Measurements from ENCODE around the gene KLHL6.
"Not testable (repeated sequence)": the region's sequence is repeated elsewhere in the genome, so short reads cannot be mapped to it uniquely, and the experiment has no call there.

The KLHL6 gene, protein sequence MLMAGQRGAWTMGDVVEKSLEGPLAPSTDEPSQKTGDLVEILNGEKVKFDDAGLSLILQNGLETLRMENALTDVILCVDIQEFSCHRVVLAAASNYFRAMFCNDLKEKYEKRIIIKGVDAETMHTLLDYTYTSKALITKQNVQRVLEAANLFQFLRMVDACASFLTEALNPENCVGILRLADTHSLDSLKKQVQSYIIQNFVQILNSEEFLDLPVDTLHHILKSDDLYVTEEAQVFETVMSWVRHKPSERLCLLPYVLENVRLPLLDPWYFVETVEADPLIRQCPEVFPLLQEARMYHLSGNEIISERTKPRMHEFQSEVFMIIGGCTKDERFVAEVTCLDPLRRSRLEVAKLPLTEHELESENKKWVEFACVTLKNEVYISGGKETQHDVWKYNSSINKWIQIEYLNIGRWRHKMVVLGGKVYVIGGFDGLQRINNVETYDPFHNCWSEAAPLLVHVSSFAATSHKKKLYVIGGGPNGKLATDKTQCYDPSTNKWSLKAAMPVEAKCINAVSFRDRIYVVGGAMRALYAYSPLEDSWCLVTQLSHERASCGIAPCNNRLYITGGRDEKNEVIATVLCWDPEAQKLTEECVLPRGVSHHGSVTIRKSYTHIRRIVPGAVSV

DNA sequence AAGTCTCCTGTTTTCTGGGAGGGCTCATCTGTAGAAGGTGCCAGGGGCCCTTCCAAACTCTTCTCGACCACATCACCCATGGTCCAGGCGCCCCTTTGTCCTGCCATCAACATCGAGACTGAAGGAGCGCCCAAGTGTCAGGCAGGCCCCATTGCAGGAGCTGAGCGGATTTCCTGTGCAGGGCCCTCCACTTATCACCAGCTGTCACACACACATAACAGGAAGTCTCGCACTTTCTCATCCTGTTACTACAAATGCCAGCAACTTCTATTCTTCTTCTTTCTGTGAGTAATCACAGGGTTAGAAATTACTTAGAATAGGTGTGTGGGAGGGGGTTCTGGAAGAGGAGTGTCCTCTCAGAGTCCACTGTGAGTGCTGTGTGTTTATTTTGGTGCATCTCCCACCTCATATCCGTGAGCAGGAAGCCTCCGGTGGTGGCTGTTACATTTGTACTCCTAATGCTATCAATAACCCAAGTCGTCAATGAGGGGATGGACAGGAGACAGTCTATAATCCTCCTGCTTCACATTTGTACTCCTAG is at the start of gene KLHL6:
KLHL6 (minus strand) TSS at position 166 of the 541 bp plus-strand sequence; CDS start at position 113, 53 bp downstream.
- no peak for DNase-seq

GRCh38 chr3:183597959-183598358 is 42.5 kb upstream of the KLHL6 start:
- no peak for DNase-seq

DNA sequence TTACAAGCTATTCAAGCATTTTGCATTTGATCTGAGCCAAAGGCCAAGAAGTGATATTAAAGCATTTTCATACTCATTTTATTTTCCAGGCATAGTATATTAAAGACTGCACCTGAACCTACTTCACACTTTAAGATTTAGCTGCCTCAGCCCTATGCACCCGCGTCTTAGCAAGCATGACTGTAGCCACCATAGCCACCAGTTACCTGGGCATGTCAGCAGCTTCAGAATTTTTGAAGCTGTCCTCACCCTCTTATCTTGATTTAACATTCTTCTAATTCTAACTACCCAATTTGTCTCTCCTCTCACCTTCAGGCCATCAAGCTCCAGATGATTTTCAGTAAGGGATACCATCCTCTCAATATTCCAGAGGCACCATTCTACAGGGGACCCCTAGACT is 39.1 kb upstream of the KLHL6 start:
- no peak for DNase-seq

DNA sequence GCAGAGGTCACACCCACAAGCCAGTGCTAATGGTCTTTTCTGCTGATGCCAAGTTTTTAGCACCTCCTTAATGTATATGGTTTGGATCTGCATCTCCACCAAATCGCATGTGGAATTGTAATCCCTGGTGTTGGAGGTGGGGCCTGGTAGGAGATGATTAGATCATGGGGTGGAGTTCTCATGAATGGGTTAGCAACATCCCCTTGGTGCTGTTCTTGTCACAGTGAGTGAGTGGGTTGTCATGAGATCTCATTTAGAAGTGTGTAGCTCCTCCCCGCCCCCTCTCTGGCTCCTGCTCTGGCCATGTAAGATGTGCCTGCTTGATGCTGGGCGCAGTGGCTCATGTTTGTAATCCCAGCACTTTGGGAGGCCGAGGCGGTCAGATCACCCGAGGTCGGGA is 37.3 kb upstream of the KLHL6 start:
- DNase-seq = no peak

GRCh38 chr3:183591881-183592521 is 36.5 kb upstream of the KLHL6 start:
- DNase-seq = no peak

DNA sequence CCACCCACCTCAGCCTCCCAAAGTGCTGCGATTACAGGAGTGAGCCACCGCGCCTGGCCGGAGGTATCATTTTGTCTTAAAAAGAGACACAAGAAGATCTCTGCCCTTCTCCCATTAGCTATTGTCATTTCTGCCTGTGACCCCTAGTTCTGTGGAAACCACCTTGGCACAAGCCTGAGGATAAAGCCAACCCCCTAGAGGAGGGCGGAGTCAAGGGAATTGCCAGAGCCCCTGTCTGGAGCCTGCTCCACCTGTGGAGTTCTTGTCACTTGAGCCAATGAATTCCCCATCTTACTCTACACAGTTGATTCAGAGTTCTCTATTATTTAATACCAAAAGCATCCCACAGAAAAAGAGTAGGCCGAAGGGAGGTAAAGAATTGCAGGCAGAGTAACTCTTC is 34.9 kb upstream of the KLHL6 start:
- DNase-seq = no peak

DNA sequence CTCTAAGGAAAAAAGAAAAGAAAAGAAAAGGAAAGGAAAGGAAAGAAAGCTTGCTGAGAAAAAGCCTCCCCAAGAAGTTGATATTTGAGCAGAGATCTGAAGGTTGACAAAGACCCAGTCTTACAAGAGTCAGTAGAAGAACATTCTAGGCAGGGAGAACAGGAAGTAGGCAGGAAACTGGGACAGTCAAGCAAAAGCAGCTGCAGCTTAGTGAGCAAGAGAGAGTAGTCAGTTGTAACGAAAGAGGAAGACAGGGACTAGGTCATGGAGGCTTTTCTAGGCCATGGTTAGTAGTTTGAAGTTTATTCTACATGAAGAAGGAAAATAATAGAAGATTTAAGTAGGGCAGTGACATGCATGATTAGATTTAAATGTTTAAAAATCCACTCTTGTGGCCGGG is 31.8 kb upstream of the KLHL6 start:
- DNase-seq = no peak

GRCh38 chr3:183586477-183586876 is 31.0 kb upstream of the KLHL6 start:
- DNase-seq = no peak

DNA sequence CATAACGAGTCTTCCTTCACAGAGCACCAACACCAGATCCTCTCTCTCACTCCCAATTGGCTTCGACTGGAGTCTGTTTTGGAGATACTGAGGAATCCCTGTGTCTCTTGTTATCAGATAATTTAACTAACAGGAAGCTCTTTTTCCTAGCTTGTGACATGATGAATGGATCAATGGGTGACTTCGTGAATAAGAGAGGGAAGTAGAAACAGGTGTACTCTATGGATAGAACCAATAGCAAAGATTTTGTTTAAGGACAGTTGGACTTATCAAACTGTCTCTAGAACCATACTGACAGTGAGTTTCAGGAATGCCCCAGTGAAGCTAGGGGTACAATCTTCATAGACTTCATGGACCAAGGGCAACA is 29.4 kb upstream of the KLHL6 start:
- DNase-seq = no peak

DNA sequence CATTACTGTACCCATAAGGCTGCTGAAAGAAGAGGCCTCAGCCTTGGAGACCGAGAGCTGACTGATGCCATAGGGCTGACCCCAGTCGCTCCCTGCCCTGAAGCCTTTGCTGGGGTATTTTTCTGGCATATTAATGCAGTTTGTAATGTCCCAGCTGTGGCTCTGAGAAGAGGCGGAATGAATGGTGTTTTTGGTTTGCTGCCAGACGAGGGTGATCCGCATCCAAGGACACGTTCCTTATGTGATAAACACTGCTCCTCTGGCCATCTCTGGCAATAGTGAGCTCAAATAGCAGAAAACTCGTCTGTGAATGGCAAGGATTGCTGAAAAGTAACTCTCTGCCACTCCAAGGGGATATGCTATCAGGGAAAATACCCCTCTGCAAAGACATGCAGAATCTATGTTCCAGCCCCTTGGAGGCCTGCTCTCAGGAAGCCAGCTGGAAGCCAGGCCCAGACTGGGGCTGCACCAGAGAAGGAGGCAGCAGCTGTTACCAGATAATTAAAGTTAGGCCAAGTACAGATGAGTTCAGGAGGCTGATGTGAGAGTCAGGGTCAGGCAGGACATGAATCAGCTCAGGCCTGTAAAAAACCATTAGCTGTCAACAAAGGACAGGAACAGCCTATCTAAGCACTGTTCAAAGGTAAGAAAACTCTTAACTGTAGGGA is 28.9 kb upstream of the KLHL6 start:
- no peak for DNase-seq

DNA sequence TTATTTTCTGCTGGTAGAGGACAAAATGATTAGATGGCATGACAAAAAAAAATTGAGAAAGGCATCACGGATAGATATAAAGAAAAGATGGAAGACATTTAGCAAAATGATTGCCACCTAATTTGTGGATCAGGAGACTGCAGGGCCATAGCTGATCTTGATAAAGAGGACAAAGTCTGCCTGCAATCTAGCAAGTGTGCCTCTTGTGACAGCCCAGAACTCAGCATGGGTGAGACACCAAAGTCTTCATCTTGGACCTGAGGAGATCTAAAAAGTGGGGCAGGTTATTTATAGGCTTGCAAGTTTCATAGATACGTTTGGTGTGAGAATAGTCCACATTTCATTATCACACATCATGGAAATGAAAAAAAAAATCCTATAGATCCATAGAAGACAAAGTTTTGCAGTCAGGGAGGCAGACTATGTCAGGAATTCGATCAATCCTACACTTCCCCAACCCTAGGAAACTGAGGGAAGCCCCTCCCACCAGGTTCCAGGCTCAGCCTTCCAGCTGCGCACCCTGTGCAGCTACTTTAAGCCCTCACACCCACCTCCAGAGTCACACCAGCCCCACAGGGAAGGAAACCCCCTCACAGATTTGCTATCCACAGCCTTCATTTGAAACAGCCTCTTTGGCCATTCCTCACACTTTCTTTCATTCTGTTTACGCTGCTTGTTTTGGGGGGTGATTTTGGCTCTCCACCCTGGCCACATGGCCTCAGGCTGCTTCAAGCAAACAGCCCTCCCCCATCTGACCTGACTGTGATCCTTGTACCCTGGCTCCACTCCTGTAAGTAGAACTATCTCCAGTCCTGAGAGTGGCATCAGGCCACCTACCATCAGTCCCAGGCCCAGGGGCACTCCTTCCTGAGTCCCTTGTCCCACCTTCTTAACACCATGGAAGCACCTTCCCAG is 28.1 kb upstream of the KLHL6 start:
- no peak for DNase-seq

DNA sequence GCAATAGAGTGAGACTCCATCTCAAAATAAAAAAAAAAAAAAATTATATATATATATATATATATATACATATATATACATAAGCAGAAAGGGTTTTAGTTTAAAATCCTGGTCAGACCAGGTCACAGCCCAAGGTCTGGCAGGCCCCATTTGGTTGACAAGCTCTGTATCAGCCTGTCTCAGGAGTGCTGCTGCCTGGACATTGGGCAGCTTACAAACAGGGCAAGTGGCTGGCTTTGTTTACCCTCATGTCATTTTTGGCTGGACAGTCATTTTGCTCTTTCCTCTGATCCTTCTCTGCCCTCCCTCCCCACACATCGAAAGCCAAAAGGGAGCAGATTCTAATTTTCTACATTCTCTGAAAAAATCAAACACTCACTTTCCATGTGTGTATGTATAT is 26.7 kb upstream of the KLHL6 start:
- DNase-seq = no peak

- no peak for DNase-seq
These were observed 26.1 kb upstream of the KLHL6 start for GRCh38 chr3:183581496-183582155.

DNA sequence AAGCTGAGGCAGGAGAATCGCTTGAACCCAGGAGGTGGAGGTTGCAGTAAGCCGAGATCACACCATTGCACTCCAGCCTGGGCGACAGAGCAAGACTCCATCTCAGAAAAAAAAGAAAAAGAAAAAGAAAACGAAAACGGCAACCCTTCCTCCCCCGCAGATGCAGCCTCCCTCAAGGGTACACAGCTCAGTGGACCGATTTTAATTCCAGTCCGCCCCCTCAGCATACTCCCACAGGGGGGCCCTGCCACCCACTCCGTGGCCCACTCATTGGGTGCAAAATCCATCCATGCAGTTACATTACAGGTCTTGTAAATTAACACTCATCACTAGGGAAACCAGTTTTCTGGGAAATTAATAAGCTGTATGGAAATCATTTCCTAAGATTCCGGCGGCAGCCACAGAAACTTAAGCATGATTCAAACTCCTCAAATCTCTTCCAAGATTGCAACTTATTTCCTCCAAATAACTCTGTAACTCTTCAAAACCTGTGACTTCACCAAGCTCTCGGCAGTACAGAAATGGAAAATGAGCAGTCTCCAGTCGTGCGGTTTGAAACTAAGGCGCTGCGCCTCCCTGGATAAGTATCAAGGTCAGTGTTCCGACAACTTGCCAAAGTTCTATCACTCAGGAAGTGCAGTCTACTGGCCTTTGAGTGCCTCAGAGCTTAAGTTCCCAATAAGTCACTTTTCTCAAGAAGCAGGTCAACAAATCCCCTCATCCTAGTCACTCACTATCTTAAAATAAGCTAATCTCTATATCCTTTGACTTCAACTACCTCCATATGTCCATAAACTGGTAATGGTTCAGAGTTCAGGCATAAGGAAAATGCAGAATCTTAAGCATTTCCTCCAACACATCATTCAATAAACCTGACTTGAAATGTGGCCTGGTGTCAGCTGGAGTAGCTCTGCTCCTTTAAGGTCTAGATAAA is 24.7 kb upstream of the KLHL6 start:
- no peak for DNase-seq

DNA sequence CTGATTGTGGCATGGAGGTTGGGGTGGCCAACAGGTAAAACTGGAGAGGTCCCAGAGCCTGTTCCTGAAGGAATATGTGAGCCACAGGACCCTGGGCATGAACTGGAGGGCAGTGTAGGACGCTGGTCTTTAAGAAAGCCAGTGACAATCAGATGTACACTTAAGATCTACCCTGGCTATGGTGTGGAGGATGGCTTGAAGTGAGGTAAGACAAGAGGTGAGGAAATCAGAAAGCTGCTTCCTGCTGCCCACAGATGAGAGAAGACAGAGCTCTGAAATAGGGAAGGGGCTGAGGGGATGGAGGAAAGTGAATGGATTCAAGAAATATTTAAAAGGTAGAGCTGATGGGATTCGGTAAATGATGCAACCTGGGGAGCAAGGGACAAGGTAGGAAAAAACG is 22.7 kb upstream of the KLHL6 start:
- no peak for DNase-seq

GRCh38 chr3:183577346-183577745 is 21.8 kb upstream of the KLHL6 start:
- DNase-seq = no peak

GRCh38 chr3:183576487-183577107 is 21.1 kb upstream of the KLHL6 start:
- peak; percentile 19 for DNase-seq

GRCh38 chr3:183572935-183573334 is 17.4 kb upstream of the KLHL6 start:
- no peak for DNase-seq

DNA sequence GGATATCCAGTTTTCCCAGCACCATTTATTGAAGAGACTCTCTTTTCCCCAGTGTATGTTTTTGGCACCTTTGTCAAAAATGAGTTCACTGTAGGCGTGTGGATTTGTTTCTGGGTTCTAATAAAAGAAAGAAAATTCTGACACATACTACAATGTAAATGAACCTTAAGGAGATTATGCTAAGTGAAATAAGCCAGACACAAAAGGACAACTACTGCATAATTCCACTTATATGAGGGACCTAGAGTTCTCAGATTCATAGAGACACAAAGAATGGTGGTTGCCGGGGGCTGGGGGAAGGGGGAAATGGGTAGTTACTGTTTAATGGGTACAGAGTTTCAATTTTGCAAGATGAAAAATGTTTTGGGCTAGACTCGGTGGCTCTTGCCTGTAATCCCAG is 14.7 kb upstream of the KLHL6 start:
- not testable (repeated sequence) for DNase-seq

DNA sequence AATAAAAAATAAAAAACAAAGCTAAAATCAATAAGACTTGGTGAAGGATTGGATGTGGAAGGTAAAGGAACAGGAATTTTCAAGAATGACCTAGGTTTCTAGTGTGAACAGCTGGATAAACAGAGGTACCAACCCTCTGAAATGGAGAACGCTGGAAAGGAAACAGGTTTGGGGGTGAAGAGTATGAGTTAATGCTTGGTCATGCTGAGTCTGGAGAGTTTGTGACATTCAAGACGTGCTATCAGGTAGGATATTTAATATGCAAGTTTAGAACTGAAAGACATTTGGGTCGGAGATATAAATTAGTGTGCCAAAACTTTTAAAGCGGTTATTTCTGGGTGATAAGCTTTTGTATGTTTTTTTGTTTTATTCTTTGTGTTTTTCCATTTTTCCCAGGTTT is 11.4 kb upstream of the KLHL6 start:
- no peak for DNase-seq

All from DMS153 (cell line).